K562 (cell line): Measurements from ENCODE around the gene ALG11. TPM values are rescaled to one million over a fixed set of nuclear protein-coding genes. Genes with fewer than 3 reads are reported as not detected.

Experiments
- BCLAF1 ChIP-seq, 2 experiments: fragments of 450-650 bp in 1 of 2; IDR thresholded peaks; 2 replicates each; pipeline ENCODE4 v1.6.1; 2011 to 2017; ENCODE audit warnings: low read depth in 2 of 2, antibody characterized with exemption in 1 of 2, borderline replicate concordance in 1 of 2, low read length in 1 of 2, mild to moderate bottlenecking in 1 of 2, mixed read lengths in 1 of 2; ENCODE audit not compliant: control insufficient read depth in 1 of 2
- GTF2E2 ChIP-seq: fragments of 200-800 bp; sonication (Bioruptor generic); IDR thresholded peaks from 2 replicates; pipeline ENCODE4 v1.6.1; 2016; ENCODE audit warnings: missing genetic modification characterization, missing compliant biosample characterization
- KHSRP ChIP-seq: fragments of 450-650 bp; IDR thresholded peaks from 2 replicates; pipeline ENCODE4 v1.6.1; 2017
- KLF10 ChIP-seq: fragments of 250-450 bp; sonication (Bioruptor Pico); IDR thresholded peaks from 2 replicates; pipeline ENCODE4 v1.6.1; 2021; ENCODE audit warnings: matching md5 sums
- MEIS2 ChIP-seq: fragments of 450-650 bp; IDR thresholded peaks from 2 replicates; pipeline ENCODE4 v1.6.1; 2014; ENCODE audit warnings: mild to moderate bottlenecking; ENCODE audit not compliant: partially characterized antibody
- MIER1 ChIP-seq: fragments of 450-650 bp; IDR thresholded peaks from 2 replicates; pipeline ENCODE4 v1.6.1; 2016; ENCODE audit warnings: antibody characterized with exemption, mild to moderate bottlenecking, low read depth
- PHB2 ChIP-seq: fragments of 450-650 bp; IDR thresholded peaks from 2 replicates; pipeline ENCODE4 v1.6.1; 2017; ENCODE audit warnings: low read depth
- PHF21A ChIP-seq: fragments of 450-650 bp; IDR thresholded peaks from 2 replicates; pipeline ENCODE4 v1.6.1; 2017; ENCODE audit warnings: low read depth, borderline replicate concordance
- POLR2G ChIP-seq: fragments of 200-400 bp; formaldehyde crosslinking; IDR thresholded peaks from 2 replicates; pipeline ENCODE4 v1.6.1; 2017; ENCODE audit warnings: low read depth, mild to moderate bottlenecking, antibody characterized with exemption, low read length, moderate library complexity
- SMAD1 ChIP-seq: fragments of 150-350 bp; IDR thresholded peaks from 2 replicates; pipeline ENCODE4 v1.6.1; 2014; ENCODE audit warnings: low read length, low read depth; ENCODE audit not compliant: partially characterized antibody
- TAF15 ChIP-seq: fragments of 200-400 bp; formaldehyde crosslinking; IDR thresholded peaks from 2 replicates; pipeline ENCODE4 v1.6.1; 2017; ENCODE audit warnings: mild to moderate bottlenecking, low read depth, low read length, moderate library complexity
- TRIM28 ChIP-seq: fragments of 450-650 bp; IDR thresholded peaks from 2 replicates; pipeline ENCODE4 v1.6.1; 2017
- ZBTB12 ChIP-seq: fragments of 250-450 bp; sonication (Bioruptor Pico); IDR thresholded peaks from 2 replicates; pipeline ENCODE4 v1.4.0; 2020
- ZNF561 ChIP-seq: fragments of 450-650 bp; formaldehyde crosslinking; conservative IDR thresholded peaks from 2 replicates; pipeline ENCODE4 v1.4.0; 2020; ENCODE audit warnings: mild to moderate bottlenecking, moderate library complexity
- ZNF717 ChIP-seq: fragments of 250-450 bp; sonication (Bioruptor Pico); IDR thresholded peaks from 2 replicates; pipeline ENCODE4 v1.5.0; 2021
- ZNF740 ChIP-seq, 3 experiments: fragments of 200-800 bp in 1 of 3; sonication (Bioruptor generic) in 1 of 3; sonication (generic) in 1 of 3; formaldehyde crosslinking in 1 of 3; IDR thresholded peaks; 2 replicates each; pipeline versions ENCODE4 v1.6.1 to v1.8.0; 2016 to 2022; ENCODE audit warnings: mild to moderate bottlenecking in 2 of 3, missing compliant biosample characterization in 2 of 3, missing genetic modification characterization in 2 of 3, missing genetic modification reagents in 1 of 3
- ZNF830 ChIP-seq: fragments of 250-450 bp; sonication (Bioruptor Pico); IDR thresholded peaks from 2 replicates; pipeline ENCODE4 v1.5.0; 2021; ENCODE audit warnings: mild to moderate bottlenecking
- polyA plus RNA-seq, 8 experiments: library from polyadenylated mRNA; depleted of rRNA in 4 of 8; stranded (reverse) in 5 of 8; unstranded in 3 of 8; fragments of >200 nt; fragmentation: Nextera tagmentation in 2 of 8; fragmentation: Illumina TruSeq in 1 of 8; extraction: Ambion mirVana in 2 of 8; extraction: Trizol in 1 of 8; gene quantifications; 2 replicates each; pipeline versions ENCODE4 v1.2.1 to v1.2.3, GENCODE V29; 2011 to 2014; ENCODE audit warnings: inconsistent platforms in 1 of 8, missing spikeins in 1 of 8
- total RNA-seq, 7 experiments: library from RNA; depleted of rRNA in 6 of 7; stranded (reverse); fragments of >200 nt in 6 of 7; fragmentation: Illumina TruSeq in 2 of 7; extraction: Trizol in 2 of 7; gene quantifications; 2 replicates each; pipeline versions ENCODE4 v1.2.1 to v1.2.3, GENCODE V29; 2011 to 2021; ENCODE audit warnings: low replicate concordance in 1 of 7
- TF ChIP-seq, protein P1 (sequence below): fragments of 450-650 bp; IDR thresholded peaks from 2 replicates; pipeline ENCODE4 v1.6.1; 2017; ENCODE audit warnings: antibody characterized with exemption, mild to moderate bottlenecking

Gene ALG11
- total and polyA plus RNA-seq, 9 of the 15 experiments (the other 6 are each of a cell fraction or from before 2014, with no cell fraction given) = 7.3 to 19.2 (median 16.3) TPM

DNA sequence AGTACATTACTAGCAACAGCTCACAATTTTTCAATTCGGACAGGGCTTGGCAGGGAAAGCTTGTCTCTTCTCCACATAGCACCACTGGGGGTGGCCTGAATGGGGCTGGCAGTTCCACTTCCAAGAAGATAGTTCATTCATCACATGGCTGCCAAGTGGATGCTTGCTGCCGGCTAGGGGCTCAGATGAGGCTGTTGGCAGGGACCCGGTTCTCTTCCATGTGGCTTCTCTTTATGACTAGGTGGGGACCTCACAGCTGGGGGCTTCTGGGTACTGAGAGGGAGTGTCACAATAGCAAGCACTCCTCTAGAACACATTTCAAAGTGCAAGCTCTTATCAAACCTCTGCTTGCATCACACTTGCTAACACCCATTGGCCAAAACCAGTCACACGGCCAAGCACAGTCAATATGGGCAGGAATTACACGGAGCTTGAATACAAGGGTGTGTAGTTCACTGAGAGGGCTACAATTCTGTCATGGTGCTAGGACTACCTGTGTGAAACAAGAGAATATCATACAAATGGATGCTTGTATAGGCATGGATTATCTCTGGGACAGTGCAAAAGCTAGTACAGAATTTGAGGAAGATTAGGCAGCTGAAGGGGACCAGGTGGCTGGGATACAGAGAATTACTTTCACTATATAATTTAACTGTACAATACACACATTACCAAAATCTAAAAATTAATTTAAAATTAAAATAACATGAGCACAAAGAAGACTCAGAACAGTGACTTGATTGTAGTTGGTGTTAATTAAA lies 33.2 kb upstream of the ALG11 start (continued):
- TF ChIP-seq ZBTB12 (CRISPR knock-in tag) (no peak), POLR2G (no peak; the same call in 1 of the 2 replicates), TAF15 (no peak), TRIM28 (no peak), BCLAF1 (IDR thresholded peaks at IDR 0.05; ENCODE audit: borderline replicate concordance in 1 of 2, control insufficient read depth in 1 of 2, low read depth in 2 of 2, low read length in 1 of 2) (no peak), PHB2 (no peak), ZNF561 (CRISPR knock-in tag) (no peak), KHSRP (no peak), ZNF740 (CRISPR knock-in tag; IDR thresholded peaks at IDR 0.05) (no peak), ZNF740 (tag; IDR thresholded peaks at IDR 0.05) (no peak), SMAD1 (no peak), ZNF717 (no peak), ZNF830 (CRISPR knock-in tag) (no peak), GTF2E2 (no peak), MIER1 (no peak), PHF21A (no peak), KLF10 (CRISPR knock-in tag) (no peak), MEIS2 (peak; percentile 53)
- TF ChIP-seq, protein P1, sequence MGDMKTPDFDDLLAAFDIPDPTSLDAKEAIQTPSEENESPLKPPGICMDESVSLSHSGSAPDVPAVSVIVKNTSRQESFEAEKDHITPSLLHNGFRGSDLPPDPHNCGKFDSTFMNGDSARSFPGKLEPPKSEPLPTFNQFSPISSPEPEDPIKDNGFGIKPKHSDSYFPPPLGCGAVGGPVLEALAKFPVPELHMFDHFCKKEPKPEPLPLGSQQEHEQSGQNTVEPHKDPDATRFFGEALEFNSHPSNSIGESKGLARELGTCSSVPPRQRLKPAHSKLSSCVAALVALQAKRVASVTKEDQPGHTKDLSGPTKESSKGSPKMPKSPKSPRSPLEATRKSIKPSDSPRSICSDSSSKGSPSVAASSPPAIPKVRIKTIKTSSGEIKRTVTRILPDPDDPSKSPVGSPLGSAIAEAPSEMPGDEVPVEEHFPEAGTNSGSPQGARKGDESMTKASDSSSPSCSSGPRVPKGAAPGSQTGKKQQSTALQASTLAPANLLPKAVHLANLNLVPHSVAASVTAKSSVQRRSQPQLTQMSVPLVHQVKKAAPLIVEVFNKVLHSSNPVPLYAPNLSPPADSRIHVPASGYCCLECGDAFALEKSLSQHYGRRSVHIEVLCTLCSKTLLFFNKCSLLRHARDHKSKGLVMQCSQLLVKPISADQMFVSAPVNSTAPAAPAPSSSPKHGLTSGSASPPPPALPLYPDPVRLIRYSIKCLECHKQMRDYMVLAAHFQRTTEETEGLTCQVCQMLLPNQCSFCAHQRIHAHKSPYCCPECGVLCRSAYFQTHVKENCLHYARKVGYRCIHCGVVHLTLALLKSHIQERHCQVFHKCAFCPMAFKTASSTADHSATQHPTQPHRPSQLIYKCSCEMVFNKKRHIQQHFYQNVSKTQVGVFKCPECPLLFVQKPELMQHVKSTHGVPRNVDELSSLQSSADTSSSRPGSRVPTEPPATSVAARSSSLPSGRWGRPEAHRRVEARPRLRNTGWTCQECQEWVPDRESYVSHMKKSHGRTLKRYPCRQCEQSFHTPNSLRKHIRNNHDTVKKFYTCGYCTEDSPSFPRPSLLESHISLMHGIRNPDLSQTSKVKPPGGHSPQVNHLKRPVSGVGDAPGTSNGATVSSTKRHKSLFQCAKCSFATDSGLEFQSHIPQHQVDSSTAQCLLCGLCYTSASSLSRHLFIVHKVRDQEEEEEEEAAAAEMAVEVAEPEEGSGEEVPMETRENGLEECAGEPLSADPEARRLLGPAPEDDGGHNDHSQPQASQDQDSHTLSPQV = peak; percentile 81
